Urothelium cell line (cell line): ENCODE measurements around the gene NEDD4L.

Experiments
- DNase-seq: peaks from one replicate; pipeline ENCODE4 v3.0.0; 2011; ENCODE audit warnings: low spot score, mixed read lengths
- FAIRE-seq: peaks from 2 replicates; lab custom pipeline; 2011; peaks lifted over from hg19 to GRCh38; lab: Jason Lieb, UNC

The NEDD4L gene

GRCh38 chr18:58225101-58225500 lies 181.1 kb downstream of the NEDD4L start:
- no peak for FAIRE-seq
- no peak for DNase-seq

GRCh38 chr18:58226429-58226828 lies 182.4 kb downstream of the NEDD4L start:
- DNase-seq: no peak
- FAIRE-seq: no peak

- FAIRE-seq: no peak
- no peak for DNase-seq
Measured at GRCh38 chr18:58227361-58227930, 183.4 kb downstream of the NEDD4L start.

GRCh38 chr18:58228176-58228575 lies 184.2 kb downstream of the NEDD4L start:
- no peak for DNase-seq
- FAIRE-seq: no peak

- FAIRE-seq: no peak
- DNase-seq: no peak
Measured at GRCh38 chr18:58228762-58229161, 184.7 kb downstream of the NEDD4L start.

- DNase-seq (no peak), FAIRE-seq (no peak)
Measured at GRCh38 chr18:58229162-58229561, 185.1 kb downstream of the NEDD4L start.

GRCh38 chr18:58230438-58231179 lies 186.6 kb downstream of the NEDD4L start:
- no peak for DNase-seq

GRCh38 chr18:58231930-58232329 lies 187.9 kb downstream of the NEDD4L start:
- DNase-seq (no peak), FAIRE-seq (no peak)

More at GRCh38 chr18:58230438-58231179, 186.6 kb downstream of the NEDD4L start:
- no peak for FAIRE-seq

- FAIRE-seq: no peak
- DNase-seq: no peak
Measured at GRCh38 chr18:58232668-58233067, 188.6 kb downstream of the NEDD4L start.

- DNase-seq (no peak), FAIRE-seq (no peak)
Measured at GRCh38 chr18:58234359-58234741, 190.3 kb downstream of the NEDD4L start.

- DNase-seq (no peak), FAIRE-seq (no peak)
Measured at GRCh38 chr18:58235001-58235436, 191.0 kb downstream of the NEDD4L start.

- no peak for FAIRE-seq
Measured at GRCh38 chr18:58239879-58240278, 195.9 kb downstream of the NEDD4L start.

GRCh38 chr18:58241026-58241679 lies 197.1 kb downstream of the NEDD4L start:
- no peak for DNase-seq
- FAIRE-seq: no peak

More at GRCh38 chr18:58239879-58240278, 195.9 kb downstream of the NEDD4L start:
- no peak for DNase-seq

- FAIRE-seq (no peak), DNase-seq (no peak)
Measured at GRCh38 chr18:58241877-58242276, 197.9 kb downstream of the NEDD4L start.

- DNase-seq (no peak), FAIRE-seq (no peak)
Measured at GRCh38 chr18:58242435-58242834, 198.4 kb downstream of the NEDD4L start.

- DNase-seq (no peak), FAIRE-seq (no peak)
Measured at GRCh38 chr18:58242968-58243367, 198.9 kb downstream of the NEDD4L start.

GRCh38 chr18:58243401-58243800 lies 199.4 kb downstream of the NEDD4L start:
- FAIRE-seq (no peak), DNase-seq (no peak)

GRCh38 chr18:58247363-58247834 lies 203.4 kb downstream of the NEDD4L start:
- no peak for FAIRE-seq

GRCh38 chr18:58249712-58250111 lies 205.7 kb downstream of the NEDD4L start:
- FAIRE-seq (no peak), DNase-seq (no peak)

More at GRCh38 chr18:58247363-58247834, 203.4 kb downstream of the NEDD4L start:
- DNase-seq: no peak

GRCh38 chr18:58251416-58251815 lies 207.4 kb downstream of the NEDD4L start:
- no peak for FAIRE-seq
- DNase-seq: no peak

- no peak for DNase-seq
- FAIRE-seq: no peak
Measured at GRCh38 chr18:58252166-58252565, 208.1 kb downstream of the NEDD4L start.

GRCh38 chr18:58253318-58253717 lies 209.3 kb downstream of the NEDD4L start:
- FAIRE-seq: no peak
- no peak for DNase-seq
